Measurements from ENCODE around the gene CALR3. TPM values are rescaled to one million over a fixed set of nuclear protein-coding genes. Genes with fewer than 3 reads are reported as not detected.

CALR3 gene
- total RNA-seq, 2 experiments from 2014 or later, result not detected

- Mint-ChIP-seq H3K27me3 (no peaks in the 10 kb centered on the region), H3K4me1 (ENCODE audit: low read depth) (peaks cover 52% of the 10 kb centered on the region), H3K36me3 (ENCODE audit: low read depth) (peaks cover 2% of the 10 kb centered on the region), H3K4me3 (no peak overlapping the region), H3K27ac (no peak overlapping the region), H3K9me3 (no peaks in the 10 kb centered on the region)
- no peak for ATAC-seq
- ChIA-PET CTCF (no interaction called here), POLR2A (no interaction called here)
- TF ChIP-seq, protein P1, sequence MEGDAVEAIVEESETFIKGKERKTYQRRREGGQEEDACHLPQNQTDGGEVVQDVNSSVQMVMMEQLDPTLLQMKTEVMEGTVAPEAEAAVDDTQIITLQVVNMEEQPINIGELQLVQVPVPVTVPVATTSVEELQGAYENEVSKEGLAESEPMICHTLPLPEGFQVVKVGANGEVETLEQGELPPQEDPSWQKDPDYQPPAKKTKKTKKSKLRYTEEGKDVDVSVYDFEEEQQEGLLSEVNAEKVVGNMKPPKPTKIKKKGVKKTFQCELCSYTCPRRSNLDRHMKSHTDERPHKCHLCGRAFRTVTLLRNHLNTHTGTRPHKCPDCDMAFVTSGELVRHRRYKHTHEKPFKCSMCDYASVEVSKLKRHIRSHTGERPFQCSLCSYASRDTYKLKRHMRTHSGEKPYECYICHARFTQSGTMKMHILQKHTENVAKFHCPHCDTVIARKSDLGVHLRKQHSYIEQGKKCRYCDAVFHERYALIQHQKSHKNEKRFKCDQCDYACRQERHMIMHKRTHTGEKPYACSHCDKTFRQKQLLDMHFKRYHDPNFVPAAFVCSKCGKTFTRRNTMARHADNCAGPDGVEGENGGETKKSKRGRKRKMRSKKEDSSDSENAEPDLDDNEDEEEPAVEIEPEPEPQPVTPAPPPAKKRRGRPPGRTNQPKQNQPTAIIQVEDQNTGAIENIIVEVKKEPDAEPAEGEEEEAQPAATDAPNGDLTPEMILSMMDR (IDR thresholded peaks at IDR 0.05), result no peak
- DNase-seq, result no peak
- intact Hi-C loops (cut with micrococcal nuclease), result no loop called here
Observed at GRCh38 chr19:16459680-16460079, 36.3 kb downstream of the CALR3 start.

DNA sequence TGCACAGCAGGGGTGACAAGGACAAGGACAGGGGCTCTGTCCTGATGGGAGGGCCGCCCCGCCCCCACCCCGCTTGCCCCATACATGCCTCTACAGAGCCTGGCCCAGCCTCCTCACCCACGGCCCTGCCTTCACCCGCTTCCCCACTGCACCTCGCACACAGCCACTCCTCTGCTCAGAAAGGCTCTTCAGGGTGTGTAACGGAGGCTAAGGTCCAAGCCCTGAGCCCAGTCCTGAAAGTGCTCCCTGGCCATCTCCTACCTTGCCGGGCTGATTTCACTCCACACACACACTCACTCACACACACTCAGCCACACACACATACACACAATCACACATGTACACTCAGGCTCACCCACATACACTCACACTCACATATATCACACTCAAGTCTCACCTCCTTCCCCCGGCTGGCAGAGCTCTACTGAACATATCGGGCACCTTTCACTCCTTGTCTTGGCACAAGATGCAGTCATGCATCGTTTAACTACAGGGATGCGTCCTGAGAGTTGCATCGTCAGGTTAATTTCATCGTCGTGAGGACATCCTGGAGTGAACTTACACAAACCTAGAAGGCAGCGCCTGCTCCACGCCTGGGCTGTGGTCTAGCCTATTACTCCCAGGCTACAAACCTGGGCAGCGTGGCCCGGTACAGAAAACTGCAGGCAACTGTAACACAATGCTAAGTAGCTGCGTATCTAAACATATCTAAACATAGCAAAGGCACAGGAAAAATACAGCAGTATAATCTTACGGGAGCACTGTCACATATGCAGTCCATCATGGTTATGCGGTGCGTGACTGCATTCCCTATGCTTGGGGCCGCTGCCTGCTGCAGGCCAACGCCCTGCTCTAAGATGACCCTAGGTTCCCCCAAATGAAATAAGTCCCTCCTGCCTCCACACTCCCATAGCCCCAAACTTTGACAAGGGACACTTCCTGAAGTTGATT lies 37.3 kb downstream of the CALR3 start:
- TF ChIP-seq, protein P1 (IDR thresholded peaks at IDR 0.05), result no peak
- H3K4me1 Mint-ChIP-seq (ENCODE audit: low read depth), result peaks cover 45% of the 10 kb centered on the region
- DNase-seq (no peak), ATAC-seq (peak; percentile 32)
- H3K9me3 Mint-ChIP-seq, result no peaks in the 10 kb centered on the region
- peaks cover 2% of the 10 kb centered on the region for H3K36me3 Mint-ChIP-seq (ENCODE audit: low read depth)
- no peaks in the 10 kb centered on the region for H3K27me3 Mint-ChIP-seq
- CTCF ChIA-PET, result interaction anchor here (0.9 kb wide), 1 partner anchor 17 kb away, joined by 3 read pairs; no protein-coding TSS in a partner anchor
- POLR2A ChIA-PET, result no interaction called here
- H3K27ac Mint-ChIP-seq, result peak overlapping the region; percentile 10
- no peak overlapping the region for H3K4me3 Mint-ChIP-seq
- intact Hi-C loops (cut with micrococcal nuclease), result no loop called here

- H3K27me3 Mint-ChIP-seq, result no peaks in the 10 kb centered on the region
- peak overlapping the region; percentile 26 for H3K27ac Mint-ChIP-seq
- no peak overlapping the region for H3K4me3 Mint-ChIP-seq
- peaks cover 38% of the 10 kb centered on the region for H3K4me1 Mint-ChIP-seq (ENCODE audit: low read depth)
- no peaks in the 10 kb centered on the region for H3K9me3 Mint-ChIP-seq
- ChIA-PET CTCF (interaction anchor here (0.9 kb wide), 1 partner anchor 16 kb away, joined by 3 read pairs; no protein-coding TSS in a partner anchor), POLR2A (no interaction called here)
- intact Hi-C loops (cut with micrococcal nuclease), result no loop called here
- no peak for DNase-seq
- no peak for ATAC-seq
- peaks cover 2% of the 10 kb centered on the region for H3K36me3 Mint-ChIP-seq (ENCODE audit: low read depth)
- TF ChIP-seq, protein P1 (IDR thresholded peaks at IDR 0.05), result no peak
Observed at GRCh38 chr19:16457954-16458331, 38.0 kb downstream of the CALR3 start.

DNA sequence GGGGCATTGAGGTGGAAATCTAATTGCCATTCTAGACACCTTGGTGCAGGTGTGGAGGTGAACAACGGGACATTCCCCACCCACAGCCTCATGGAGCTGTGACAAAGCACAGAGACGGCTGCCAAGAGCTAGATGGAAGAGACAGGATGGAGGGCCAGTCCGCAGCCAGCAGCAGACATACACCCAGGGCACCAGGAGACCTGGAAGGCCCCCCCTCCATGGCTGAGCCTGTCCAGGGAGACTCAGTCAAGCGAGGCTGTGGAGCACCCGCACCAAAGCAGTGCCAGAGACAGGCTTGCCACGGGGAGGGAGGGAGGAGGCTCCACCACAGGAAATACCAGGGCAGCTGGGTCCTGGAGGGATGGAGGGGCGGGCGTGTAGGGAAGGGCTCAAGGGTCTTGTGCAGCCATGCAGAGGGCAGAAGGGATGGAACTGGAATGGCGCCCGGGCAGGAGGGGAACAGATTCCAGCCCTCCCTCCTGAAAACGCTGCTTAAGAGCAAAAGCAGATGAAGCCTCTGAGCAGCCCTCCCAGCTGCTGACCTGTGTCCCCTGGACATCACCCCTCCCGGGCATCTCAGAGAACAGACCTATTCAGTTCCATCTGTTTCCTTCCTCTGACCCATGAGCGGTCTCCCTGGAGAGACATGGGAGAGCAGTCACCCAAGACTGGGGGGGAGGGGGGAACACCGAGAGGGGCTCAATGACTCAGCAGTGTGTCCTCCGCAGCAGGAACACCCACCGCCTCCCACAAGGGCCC lies 38.6 kb downstream of the CALR3 start:
- Mint-ChIP-seq H3K36me3 (ENCODE audit: low read depth) (peaks cover 2% of the 10 kb centered on the region), H3K27ac (peak overlapping the region; percentile 28), H3K4me1 (ENCODE audit: low read depth) (peaks cover 36% of the 10 kb centered on the region), H3K27me3 (no peaks in the 10 kb centered on the region), H3K4me3 (no peak overlapping the region), H3K9me3 (no peaks in the 10 kb centered on the region)
- intact Hi-C loops (cut with micrococcal nuclease), result no loop called here
- ChIA-PET CTCF (no interaction called here), POLR2A (no interaction called here)
- ATAC-seq (peak; percentile 30), DNase-seq (peak; percentile 31)
- TF ChIP-seq, protein P1 (IDR thresholded peaks at IDR 0.05), result no peak

Measured in activated CD8-positive, alpha-beta T cell treated with anti-CD3 and anti-CD28 coated beads for 36 hours (primary cell).